Measurements from ENCODE around the gene UVRAG.

- no peak for TF ChIP-seq POLR2A (IDR thresholded peaks at IDR 0.05; ENCODE audit: low read depth, low read length)
- no peak for TF ChIP-seq ELK1 (IDR thresholded peaks at IDR 0.05; ENCODE audit: borderline replicate concordance, low read depth, low read length)
- TF ChIP-seq CTCF (conservative IDR thresholded peaks at IDR 0.05; ENCODE audit: low read depth, low read length) = peak; percentile 76
- no peak for TF ChIP-seq USF2 (IDR thresholded peaks at IDR 0.05; ENCODE audit: low read depth, low read length)
Measured at GRCh38 chr11:75896843-75897419, 81.9 kb downstream of the UVRAG start.

Measured in IMR-90 (cell line).